ENCODE data around the gene USP30. TPM values are rescaled to one million over a fixed set of nuclear protein-coding genes. Genes with fewer than 3 reads are reported as not detected.

The USP30 gene, protein sequence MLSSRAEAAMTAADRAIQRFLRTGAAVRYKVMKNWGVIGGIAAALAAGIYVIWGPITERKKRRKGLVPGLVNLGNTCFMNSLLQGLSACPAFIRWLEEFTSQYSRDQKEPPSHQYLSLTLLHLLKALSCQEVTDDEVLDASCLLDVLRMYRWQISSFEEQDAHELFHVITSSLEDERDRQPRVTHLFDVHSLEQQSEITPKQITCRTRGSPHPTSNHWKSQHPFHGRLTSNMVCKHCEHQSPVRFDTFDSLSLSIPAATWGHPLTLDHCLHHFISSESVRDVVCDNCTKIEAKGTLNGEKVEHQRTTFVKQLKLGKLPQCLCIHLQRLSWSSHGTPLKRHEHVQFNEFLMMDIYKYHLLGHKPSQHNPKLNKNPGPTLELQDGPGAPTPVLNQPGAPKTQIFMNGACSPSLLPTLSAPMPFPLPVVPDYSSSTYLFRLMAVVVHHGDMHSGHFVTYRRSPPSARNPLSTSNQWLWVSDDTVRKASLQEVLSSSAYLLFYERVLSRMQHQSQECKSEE
- polyA plus RNA-seq (2012; ENCODE audit: missing spikeins): 5.4 TPM

DNA sequence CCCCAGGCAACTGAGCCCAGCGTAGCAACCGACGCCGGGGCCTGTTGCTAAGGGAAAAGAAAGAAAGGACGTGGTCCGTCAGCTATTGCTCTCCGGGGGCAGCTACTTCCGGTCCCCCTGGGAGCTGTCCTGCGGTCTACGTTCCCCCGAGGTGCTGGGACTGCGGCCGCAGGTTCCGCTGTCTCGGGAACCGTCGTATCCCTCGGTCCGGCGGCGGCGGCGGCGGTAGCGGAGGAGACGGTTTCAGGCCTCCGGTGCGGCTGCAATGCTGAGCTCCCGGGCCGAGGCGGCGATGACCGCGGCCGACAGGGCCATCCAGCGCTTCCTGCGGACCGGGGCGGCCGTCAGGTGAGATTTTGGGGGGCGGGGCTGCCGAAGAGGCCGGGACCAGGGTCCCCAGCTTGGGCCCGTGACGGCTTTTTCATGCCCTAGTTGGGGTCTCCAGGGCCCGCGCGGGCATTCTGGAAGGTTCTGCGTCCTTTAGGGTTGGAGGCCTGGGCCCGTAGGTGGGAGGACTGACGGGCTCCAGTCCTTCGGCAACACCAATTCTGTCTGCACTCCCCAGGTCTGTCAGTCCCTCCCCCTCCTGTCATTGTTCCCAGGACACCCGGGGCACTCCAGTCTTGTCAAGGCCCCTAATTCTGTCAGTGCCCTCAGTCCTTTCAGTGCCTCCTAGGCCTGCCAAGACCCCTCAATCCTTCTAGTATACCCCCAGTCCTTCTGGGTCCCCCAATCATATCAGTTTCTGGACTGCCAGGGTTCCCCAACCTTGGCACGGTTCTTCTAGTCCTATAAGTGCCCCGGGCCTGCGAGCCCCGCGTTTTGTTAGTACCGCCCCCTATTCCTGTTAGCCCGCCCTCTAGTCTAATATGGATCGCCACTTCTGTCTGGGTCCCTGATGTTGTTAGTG is at the start of gene USP30:
USP30 (plus strand) TSS at position 163 of the 910 bp plus-strand sequence; CDS start at position 266, 103 bp downstream.
- TF ChIP-seq POLR2AphosphoS5 (IDR thresholded peaks at IDR 0.05; ENCODE audit: low read depth, low read length): no peak
- TF ChIP-seq POLR2A (IDR thresholded peaks at IDR 0.05; ENCODE audit: low read depth, low read length): peak; percentile 36; the same call in 1 of the 2 replicates
- 0 out of 2 replicates have a peak, but pooled peaks have one; percentile 49 for TF ChIP-seq TAF1 (IDR thresholded peaks at IDR 0.05; ENCODE audit: borderline replicate concordance, low read depth, low read length)
- DNase-seq (ENCODE audit: insufficient read length) (peak; percentile 84), FAIRE-seq (peak; percentile 88)

DNA sequence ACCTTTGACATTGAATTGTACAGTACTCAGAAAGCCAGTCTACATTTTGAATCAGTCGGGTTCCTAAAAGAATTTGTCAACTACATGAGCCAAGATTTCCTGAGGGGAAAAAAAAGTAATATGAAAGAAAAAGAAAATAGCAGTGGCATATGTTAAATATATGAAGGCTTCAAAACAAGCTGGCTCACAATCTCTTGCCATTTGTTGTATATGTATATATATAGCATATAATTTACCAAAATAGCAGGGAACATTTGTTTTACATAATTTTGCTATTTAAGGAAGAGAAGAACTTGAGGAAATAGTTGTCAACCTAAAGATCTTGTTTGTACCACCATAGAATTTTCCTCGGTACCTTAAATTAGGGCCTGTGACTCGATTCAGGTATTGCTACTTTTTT is 48.4 kb upstream of the USP30 start:
- no peak for FAIRE-seq

DNA sequence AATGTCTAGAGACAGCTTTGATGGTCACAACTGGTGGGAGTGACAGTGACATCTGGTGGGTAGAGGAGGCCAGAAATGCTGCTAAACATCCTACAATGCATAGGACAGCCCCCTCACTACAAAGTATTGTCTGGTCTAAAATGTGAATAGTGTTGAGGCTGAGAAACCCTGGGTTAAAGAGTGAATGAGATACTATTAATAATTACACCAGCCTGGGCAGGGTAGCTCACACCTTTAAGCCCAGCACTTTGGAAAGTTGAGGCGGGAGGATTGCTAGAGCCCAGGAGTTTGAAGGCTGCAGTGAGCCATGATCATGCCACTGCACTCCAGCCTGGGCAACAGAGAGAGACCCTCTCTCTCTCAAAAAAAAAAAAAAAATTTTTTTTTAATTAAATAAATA is 42.6 kb upstream of the USP30 start:
- DNase-seq (ENCODE audit: insufficient read length) (no peak), FAIRE-seq (no peak)
- no peak for TF ChIP-seq POLR2AphosphoS5 (IDR thresholded peaks at IDR 0.05; ENCODE audit: low read depth, low read length)
- no peak for TF ChIP-seq POLR2A (IDR thresholded peaks at IDR 0.05; ENCODE audit: low read depth, low read length)

More for the DNA sequence above, 48.4 kb upstream of the USP30 start:
- TF ChIP-seq TAF1 (IDR thresholded peaks at IDR 0.05; ENCODE audit: borderline replicate concordance, low read depth, low read length) (no peak), POLR2A (IDR thresholded peaks at IDR 0.05; ENCODE audit: low read depth, low read length) (no peak), POLR2AphosphoS5 (IDR thresholded peaks at IDR 0.05; ENCODE audit: low read depth, low read length) (no peak)
- no peak for DNase-seq (ENCODE audit: insufficient read length)

DNA sequence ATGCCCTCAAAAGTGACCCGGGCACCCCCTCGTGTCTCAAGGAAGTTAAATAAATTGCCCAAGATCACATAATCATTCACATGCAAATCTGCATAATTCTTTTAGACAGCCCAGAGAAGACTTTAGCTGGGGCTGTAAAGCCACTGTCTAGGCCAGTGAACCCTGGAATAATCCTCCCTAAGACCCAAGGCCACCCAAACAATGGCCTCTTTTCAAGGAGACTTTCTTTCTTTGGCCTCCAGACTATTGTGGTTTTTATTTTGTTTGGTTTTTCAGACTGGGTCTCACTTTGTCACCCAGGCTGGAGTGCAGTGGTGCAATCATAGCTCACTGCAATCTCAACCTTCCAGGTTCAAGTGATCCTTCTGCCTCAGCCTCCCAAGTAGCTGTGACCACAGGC is 42.1 kb upstream of the USP30 start:
- FAIRE-seq (no peak), DNase-seq (ENCODE audit: insufficient read length) (no peak)
- TF ChIP-seq POLR2A (IDR thresholded peaks at IDR 0.05; ENCODE audit: low read depth, low read length): no peak
- no peak for TF ChIP-seq POLR2AphosphoS5 (IDR thresholded peaks at IDR 0.05; ENCODE audit: low read depth, low read length)
- no peak for TF ChIP-seq TAF1 (IDR thresholded peaks at IDR 0.05; ENCODE audit: borderline replicate concordance, low read depth, low read length)

DNA sequence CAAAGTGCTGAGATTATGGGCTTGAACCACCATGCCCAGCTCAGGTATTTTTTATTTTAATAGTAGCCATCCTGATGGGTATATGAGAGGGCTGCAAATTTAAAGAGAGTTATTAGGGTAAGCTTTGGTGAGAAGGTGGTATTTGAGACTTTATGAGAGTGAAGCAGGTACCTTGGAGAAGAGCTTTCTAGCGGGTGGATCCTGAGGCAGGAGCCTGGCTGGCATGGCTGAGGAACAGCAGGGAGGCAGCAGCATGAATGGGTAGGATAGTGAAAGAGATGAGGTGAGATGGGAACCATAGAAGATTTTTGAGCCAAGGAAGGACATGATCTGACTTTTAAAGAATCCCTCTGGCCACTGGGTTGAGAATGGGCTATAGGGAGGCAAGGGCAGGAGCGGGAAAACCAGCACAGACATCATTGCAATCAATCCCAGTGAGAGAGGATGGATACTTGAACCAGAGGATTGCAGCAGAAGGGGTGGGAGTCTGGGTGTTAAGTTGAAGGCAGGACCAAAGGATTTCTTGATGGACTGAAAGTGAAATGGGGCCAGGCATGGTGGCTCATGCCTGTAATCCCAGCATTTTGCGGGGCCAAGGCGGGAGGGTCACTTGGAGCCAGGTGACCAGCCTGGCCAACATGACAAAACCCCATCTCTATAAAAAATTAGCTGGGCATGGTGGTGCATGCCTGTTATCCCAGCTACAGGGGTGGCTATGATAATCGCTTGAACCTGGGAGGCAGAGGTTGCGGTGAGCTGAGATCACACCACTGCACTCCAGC is 37.2 kb upstream of the USP30 start:
- DNase-seq (ENCODE audit: insufficient read length): no peak
- TF ChIP-seq POLR2AphosphoS5 (IDR thresholded peaks at IDR 0.05; ENCODE audit: low read depth, low read length) (no peak), POLR2A (IDR thresholded peaks at IDR 0.05; ENCODE audit: low read depth, low read length) (no peak), TAF1 (IDR thresholded peaks at IDR 0.05; ENCODE audit: borderline replicate concordance, low read depth, low read length) (no peak)
- no peak for FAIRE-seq

DNA sequence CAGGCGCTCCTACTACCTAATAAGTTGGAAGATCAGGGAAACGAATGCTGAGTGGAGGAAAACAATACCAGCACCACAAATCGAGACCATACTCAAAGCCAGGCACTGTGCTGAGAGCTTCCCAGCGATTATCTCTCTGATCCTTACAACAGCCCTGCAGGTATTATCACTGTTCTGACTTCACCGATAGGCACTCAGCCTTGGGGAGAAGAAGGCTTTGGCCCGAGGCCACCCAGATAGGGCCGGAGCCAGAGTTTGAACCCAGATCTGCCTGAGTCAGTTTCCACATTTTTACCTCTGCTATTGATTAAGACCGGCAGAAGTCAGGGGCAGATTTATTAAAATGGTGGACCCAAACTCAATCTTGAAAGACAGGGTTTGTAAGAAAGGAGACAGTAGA is 36.4 kb upstream of the USP30 start:
- no peak for FAIRE-seq
- no peak for DNase-seq (ENCODE audit: insufficient read length)
- no peak for TF ChIP-seq TAF1 (IDR thresholded peaks at IDR 0.05; ENCODE audit: borderline replicate concordance, low read depth, low read length)
- TF ChIP-seq POLR2A (IDR thresholded peaks at IDR 0.05; ENCODE audit: low read depth, low read length): no peak
- TF ChIP-seq POLR2AphosphoS5 (IDR thresholded peaks at IDR 0.05; ENCODE audit: low read depth, low read length): no peak

DNA sequence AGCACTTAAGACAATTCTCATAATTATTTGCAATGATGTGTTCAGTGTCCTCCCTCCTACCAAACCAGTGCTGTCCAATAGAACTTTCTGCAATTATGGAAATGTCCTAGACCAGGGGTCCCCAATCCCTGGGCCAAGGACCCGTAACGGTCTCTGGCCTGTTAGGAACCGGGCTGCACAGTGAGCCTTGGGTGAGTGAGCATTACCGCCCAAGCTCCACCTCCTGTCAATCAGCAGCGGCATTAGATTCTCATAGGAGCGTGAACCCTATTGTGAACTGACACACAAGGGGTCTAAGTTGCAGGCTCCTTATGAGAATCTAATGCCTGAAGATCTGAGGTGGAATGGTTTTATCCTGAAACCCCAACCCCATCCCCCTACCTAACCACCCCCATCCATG is 35.4 kb upstream of the USP30 start:
- FAIRE-seq (no peak), DNase-seq (ENCODE audit: insufficient read length) (no peak)
- no peak for TF ChIP-seq TAF1 (IDR thresholded peaks at IDR 0.05; ENCODE audit: borderline replicate concordance, low read depth, low read length)
- TF ChIP-seq POLR2AphosphoS5 (IDR thresholded peaks at IDR 0.05; ENCODE audit: low read depth, low read length): no peak
- no peak for TF ChIP-seq POLR2A (IDR thresholded peaks at IDR 0.05; ENCODE audit: low read depth, low read length)

DNA sequence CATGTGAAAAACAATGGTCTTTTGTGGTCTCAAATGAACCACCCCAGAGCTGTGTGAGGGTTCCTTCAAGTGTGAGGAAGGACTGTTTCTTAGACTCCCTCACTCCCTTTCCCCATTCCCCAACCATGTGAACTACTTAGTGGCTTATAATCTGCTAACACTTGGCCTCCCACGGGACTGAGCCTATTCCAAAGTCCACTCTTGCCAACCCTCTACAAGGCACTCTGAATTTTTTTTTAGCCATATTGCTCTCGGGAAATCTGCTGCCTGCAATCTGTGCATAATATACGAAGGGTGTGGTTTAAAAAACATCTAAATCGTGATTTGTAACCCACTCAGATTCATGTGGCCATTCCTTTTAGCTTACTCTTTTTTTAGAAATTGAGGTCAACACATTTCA is 34.1 kb upstream of the USP30 start:
- TF ChIP-seq TAF1 (IDR thresholded peaks at IDR 0.05; ENCODE audit: borderline replicate concordance, low read depth, low read length) (no peak), POLR2AphosphoS5 (IDR thresholded peaks at IDR 0.05; ENCODE audit: low read depth, low read length) (no peak), POLR2A (IDR thresholded peaks at IDR 0.05; ENCODE audit: low read depth, low read length) (no peak)
- DNase-seq (ENCODE audit: insufficient read length) (no peak), FAIRE-seq (no peak)

DNA sequence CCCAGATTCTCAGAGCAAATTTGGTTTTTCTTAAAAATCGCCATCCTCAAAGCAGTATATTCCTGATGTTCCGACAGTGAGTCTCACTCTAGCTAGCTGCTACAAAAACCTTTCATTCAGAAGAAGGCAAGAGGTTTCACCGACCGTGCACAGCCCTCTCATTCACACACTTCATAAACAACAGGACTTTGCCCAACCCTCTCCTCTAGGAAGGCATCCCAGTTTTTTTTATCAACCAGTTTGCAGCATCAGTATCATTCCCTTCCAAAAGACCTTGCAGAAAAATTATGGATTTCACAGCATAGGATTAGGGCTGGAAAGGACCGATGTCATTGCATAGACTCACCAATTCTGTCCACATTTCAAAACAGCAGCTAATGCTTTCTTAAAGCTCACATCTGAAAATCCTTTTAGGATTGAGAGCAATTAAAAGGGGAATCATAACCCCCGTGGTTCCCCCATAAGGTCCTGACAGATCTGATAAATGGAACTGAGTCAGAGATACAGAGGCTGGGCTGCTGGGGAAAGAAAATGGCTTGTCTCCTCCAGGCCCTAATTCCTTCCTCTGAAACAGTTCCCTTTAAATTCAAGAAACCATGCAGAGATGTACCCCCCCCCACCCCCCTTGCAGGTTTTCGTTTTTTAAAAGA is 32.1 kb upstream of the USP30 start:
- FAIRE-seq (no peak), DNase-seq (ENCODE audit: insufficient read length) (no peak)
- TF ChIP-seq TAF1 (IDR thresholded peaks at IDR 0.05; ENCODE audit: borderline replicate concordance, low read depth, low read length): no peak
- TF ChIP-seq POLR2AphosphoS5 (IDR thresholded peaks at IDR 0.05; ENCODE audit: low read depth, low read length): no peak
- TF ChIP-seq POLR2A (IDR thresholded peaks at IDR 0.05; ENCODE audit: low read depth, low read length): no peak

DNA sequence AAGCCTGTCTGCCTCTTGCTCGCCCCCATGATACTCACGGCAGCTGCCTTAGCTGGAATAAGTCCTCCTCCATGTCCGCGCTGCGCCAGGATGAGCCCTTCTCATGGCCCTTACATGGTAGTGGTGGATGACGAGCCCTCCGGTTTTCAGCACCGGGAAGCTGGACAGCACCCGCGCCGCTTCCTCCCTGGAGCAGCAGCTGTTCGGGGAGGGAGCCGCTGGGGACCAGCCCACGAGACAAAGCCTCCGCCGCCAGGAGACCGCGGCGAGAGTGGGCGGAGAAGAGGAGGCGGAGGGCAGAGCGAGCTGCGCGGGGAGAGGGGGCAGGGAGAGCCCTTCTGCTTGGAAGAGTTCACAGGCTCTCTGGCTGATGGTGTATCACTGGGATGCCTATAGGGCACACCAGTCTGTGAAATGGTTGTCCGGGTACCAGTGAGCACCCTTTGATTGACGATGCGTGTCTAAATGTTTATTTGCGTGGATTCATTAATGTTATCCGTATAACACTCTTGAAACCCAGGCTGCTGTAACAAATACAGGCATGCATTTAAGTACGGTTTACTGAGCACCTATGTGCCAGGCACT is 31.5 kb upstream of the USP30 start, which contains the start of gene SVOP:
SVOP (minus strand) TSS at position 273 of the 585 bp plus-strand sequence; CDS start at position 73, 200 bp downstream.
- DNase-seq (ENCODE audit: insufficient read length) (peak; percentile 22), FAIRE-seq (no peak)
- TF ChIP-seq TAF1 (IDR thresholded peaks at IDR 0.05; ENCODE audit: borderline replicate concordance, low read depth, low read length): no peak
- no peak for TF ChIP-seq POLR2AphosphoS5 (IDR thresholded peaks at IDR 0.05; ENCODE audit: low read depth, low read length)
- no peak for TF ChIP-seq POLR2A (IDR thresholded peaks at IDR 0.05; ENCODE audit: low read depth, low read length)

All from GM12892 (cell line).